GM18508 (cell line): ENCODE results near the gene BTNL8.
"Not testable (repeated sequence)": the region's sequence is repeated elsewhere in the genome, so short reads cannot be mapped to it uniquely, and the experiment has no call there.

Experiments
- ATAC-seq: cut with Tn5 transposase; IDR thresholded peaks from one replicate; pipeline ENCODE4 v1.9.1; 2021; ENCODE audit warnings: moderate number of reproducible peaks; ENCODE audit not compliant: insufficient read depth, unreplicated experiment

The BTNL8 gene

DNA sequence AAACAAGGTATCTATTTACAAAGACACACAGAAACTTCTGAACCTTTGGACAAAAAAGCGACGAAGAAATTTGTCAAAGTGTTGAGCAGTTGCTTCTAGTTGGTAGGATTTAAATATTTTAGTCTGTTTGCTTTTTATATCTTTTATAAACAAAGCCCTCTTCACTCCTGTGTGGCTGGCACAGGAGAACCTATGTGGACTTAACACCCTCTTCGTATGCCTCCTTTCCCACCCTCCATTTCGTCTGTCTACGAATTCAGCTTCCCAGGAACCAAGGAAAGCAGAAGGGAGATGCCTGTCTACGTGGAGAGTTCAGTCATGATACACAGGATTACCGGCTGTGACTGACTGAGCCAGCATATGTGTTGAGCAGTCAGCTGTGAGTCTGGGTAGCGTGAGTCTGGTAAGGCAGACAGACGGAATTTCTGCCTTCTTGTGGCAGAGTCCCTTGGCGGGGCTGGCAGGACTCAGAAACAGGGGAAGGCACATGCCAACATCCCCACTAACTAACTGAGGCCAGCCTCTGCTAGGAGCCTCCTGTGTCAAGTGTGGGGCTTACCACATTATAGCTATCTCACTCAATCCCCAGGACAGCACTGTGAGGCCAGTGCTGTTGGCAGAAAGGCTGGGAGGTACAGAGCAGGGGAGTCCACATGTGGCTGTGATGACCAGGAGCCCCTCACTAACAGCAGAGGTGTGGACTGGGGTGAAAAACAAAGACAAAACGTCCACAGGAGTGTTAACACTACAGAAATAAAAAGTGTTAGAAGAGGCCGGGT, 24.0 kb upstream of the BTNL8 start:
- ATAC-seq, result no peak

DNA sequence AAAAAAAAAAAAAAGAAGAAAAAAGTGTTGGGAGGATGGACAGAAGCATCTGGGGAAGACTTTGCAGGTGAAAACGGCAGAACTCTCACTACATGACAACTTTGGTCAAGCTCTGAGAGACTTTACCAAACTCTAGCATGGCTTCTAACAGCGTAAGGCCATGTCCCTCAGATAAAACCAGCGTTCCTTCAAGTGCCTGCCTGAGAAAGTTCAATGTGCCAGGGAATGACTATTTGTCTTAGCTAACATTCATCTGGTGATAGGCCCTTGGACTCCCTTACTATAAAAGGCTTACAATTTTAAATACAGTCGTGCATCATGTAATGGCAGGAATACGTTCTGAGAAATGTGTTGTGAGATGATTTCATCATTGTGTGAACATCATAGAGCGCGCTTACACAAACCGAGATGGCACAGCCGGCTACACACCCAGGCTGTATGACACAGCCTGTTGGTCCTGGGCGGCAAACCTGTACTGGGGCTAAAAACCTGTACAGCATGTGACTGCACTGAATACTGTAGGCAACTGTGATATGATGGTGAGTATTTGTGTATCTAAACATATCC, 23.0 kb upstream of the BTNL8 start:
- no peak for ATAC-seq

DNA sequence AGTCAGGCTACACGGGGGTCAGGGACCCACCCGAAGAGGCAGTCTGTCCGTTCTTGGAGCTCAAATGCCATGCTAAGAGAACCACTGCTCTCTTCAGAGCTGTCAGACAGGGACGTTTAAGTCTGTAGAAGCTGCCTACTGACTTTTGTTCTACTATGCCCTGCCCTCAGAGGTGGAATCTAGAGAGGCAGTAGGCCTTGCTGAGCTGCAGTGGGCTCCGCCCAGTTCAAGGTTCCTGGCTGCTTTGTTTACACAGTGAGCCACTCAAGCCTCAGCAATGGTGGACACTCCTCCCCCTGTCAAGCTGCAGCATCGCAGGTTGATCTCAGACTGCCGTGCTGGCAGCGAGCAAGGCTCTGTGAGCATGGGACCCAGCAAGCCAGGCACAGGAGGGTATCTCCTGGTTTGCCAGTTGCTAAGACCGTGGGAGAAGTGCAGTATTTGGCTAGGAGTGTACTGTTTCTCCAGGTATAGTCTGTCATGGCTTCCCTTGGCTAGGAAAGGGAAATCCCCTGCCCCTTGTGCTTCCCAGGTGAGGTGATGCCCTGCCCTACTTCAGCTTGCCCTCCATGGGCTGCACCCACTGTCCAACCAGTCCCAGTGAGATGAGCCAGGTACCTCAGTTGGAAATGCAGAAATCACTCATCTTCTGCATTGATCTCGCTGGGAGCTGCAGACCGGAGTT, 13.0 kb upstream of the BTNL8 start:
- ATAC-seq, result not testable (repeated sequence)

DNA sequence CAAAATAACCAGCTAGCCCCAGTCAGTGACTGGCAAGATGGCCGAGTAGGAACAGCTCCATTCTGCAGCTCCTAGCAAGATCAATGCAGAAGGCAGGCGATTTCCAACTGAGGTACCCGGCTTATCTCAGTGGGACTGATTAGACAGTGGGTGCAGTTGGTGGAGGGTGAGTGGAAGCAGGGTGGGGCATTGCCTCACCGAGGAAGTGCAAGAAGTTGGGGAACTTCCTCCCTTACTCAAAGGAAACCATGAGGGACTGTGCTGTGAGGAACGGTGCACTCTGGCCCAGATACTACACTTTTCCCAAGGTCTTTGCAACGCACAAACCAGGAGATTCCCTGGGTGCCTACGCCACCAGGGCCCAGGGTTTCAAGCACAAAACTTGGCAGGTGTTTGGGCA, 9.6 kb upstream of the BTNL8 start:
- ATAC-seq, result no peak

DNA sequence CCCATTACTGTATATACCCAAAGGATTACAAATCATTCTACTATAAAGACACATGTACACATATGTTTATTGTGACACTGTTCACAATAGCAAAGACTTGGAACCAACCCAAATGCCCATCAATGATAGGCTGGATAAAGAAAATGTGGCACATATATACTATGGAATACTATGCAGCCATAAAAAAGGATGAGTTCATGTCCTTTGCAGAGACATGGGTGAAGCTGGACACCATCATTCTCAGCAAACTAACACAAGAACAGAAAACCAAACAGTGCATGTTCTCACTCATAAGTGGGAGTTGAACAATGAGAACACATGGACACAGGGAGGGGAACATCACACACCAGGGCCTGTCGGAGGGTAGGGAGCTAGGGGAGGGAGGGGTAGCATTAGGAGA, 3.6 kb upstream of the BTNL8 start:
- not testable (repeated sequence) for ATAC-seq

DNA sequence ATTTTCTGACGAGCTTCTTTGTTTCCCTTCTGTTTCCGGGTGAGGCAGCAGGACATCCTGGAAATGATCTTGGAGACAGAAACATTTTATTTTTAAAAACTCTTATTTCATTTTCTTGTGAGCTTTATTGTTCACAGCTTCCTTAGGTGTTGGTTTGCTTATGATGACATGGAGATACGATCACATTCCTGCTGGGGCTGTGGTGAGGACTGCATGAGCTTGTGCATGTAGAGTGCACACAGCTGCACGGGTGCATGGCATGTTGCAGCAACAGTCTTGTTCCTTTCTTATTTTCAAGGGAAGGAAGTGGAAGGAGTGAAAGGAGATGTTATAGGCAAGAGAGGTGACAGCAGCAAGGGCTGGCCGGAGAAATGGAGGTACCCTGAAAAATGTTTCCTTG, 1.2 kb downstream of the BTNL8 start:
- ATAC-seq, result no peak

DNA sequence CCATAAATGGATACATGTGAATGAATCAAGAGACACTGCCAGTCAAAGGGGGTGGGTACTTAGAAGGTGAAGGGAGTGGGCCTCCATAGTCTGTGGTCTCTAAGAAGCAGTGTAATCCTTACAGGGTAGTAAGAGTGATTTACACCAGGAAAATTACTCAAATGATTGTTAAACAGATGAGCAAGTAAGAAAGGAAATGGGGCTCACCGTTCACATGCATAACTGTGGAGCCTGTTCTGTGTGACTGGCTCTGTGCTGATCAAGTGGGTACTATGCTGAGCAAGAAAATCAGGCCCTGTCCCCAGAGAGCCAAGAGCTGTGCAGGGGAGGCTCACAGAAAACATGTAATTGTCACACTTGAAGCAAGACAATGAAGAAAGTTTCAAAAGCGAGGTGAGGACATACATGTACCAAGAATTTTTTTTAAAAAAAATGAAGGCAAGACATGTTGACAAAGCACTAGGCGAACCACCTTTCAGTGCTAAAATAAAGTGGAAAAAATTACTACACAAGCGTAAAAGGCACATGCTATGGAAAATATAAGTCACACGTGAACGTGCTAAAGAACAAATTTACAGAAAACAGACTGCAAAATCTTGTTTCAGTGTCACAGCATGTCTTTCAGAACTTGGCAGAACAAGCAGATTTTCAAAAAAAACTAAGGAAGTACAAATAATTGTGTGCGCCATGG, 2.5 kb downstream of the BTNL8 start:
- no peak for ATAC-seq

DNA sequence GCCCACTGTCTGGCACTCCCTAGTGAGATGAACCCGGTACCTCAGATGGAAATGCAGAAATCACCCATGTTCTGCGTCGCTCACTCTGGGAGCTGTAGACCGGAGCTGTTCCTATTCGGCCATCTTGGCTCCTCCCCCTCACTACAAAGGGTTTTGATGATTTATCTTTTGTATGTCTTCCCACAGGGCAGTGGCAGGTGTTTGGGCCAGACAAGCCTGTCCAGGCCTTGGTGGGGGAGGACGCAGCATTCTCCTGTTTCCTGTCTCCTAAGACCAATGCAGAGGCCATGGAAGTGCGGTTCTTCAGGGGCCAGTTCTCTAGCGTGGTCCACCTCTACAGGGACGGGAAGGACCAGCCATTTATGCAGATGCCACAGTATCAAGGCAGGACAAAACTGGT, 9.4 kb downstream of the BTNL8 start:
- no peak for ATAC-seq

DNA sequence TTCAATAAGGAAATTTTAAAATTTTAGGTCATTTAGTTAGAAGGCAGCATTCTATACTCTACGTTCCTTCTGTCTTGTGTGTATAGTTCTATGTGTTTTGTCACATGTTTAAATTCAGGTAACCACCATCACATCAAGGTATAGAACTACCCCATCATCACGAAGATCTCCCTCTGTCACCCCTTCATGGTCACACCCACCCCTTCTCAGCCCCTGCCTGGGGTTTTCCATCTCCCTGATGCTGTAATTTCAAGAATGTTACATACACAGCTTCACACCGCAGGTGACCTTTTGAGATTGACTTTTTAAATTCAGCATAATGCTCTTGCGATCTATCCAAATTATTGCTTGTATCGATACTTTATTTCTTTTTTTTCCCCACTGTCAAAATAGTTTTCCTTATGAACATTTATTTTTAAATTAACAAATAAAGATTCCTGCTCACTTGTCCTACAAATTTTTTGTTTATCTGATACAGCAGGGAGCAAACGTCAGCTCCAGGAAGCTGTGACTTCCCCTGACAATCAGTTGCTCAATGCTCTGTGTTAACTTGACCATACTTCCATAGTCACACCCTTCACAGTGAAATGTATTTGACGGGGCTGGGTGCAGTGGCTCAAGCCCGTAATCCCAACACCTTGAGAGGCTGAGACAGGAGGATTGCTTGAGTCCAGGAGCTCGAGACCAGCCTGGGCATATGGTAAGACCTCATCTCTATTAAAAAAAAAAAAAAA, 10.2 kb downstream of the BTNL8 start:
- ATAC-seq, result no peak

DNA sequence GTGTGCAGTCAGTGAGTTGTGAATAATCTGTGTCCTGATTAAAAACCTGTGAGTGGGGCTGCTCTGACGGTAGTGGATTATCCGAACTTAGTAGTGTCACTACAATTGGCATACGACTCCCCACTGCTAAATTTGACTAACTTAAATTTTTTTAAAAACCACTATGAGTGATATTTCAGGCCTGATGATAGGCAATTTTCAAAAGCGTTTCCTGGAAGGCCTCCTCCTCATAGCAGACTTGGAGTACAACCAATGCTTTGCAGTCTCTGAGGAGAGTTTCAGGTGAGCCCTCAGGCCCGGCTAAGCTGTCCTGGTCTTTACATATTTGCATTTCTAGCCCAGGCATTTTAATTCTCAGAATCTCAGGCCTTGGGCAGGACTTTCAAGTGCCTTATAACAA, 10.8 kb downstream of the BTNL8 start:
- ATAC-seq, result no peak

DNA sequence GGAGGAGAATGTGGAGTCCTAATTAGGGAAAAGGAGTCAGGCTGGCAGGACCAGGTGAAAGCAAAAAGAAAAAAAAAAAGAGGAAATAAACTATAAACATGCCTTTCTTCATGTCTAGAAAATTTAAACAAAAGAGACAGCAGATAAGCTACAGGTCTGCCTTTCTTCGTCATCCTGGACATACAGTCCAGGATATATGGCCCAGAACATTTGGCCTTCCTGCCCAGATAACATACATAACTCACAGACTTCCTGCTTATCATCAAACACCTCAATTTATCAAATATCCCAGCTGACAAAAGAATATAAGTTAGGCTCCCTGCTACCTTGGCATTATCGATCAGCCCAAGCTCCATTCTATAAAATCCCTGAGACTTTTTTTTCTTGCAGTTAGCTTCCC, 11.2 kb downstream of the BTNL8 start:
- ATAC-seq, result no peak

DNA sequence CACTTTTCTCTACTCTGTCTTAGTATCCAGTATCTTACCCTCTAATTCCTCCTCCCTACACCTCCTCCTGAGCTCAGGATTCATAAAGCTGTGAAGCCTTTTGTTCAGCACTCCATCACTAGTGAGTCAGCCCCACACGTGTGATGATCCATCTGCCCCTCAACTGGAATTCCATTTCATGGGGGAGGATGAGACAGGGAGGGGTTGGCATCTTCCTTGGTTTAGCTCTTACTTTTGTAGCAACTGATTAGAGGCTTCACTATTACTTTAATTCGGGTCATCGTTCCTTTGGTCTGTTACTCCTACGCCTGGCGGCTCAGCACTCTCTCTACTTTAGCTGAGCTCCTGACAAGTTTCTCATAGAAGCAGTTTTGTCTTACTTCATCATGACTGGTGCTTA, 11.8 kb downstream of the BTNL8 start:
- no peak for ATAC-seq

DNA sequence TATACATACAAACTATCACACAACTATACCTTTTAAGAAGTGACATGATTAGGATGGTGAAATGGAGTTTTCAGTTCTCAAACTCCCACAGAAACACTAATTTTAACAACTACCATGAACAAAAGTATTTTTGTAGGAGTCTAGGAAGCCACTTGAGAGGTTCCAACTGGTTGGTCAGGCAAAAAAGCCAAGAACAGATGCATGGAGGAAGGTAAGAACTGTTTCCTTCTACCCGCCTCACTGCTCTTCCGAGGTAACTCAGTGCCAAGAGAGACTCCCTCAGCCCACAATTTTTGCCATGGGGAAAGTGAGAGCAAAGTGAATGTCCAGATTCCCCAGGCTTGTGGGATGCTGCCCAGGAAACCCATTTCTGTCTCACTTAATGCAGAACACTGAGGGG, 15.7 kb downstream of the BTNL8 start:
- ATAC-seq, result no peak

DNA sequence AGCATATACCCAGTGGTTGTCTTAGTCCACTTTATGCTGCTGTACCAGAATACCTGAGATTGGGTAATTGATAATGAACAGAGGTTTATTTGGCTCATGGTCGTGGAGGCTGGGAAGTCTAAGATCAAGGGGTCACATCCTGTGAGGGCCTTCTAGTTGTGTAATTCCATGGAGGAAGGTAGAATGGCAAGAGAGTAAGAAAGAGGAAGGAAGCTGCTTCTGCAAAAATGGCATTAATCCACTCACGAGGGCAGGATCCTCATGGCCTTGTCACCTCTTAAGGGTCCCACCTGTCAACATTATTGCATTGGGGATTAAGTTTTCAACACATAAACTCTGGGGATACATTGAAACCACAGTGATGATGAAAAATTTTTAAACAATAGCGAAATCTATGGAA, 17.0 kb downstream of the BTNL8 start:
- ATAC-seq, result no peak

DNA sequence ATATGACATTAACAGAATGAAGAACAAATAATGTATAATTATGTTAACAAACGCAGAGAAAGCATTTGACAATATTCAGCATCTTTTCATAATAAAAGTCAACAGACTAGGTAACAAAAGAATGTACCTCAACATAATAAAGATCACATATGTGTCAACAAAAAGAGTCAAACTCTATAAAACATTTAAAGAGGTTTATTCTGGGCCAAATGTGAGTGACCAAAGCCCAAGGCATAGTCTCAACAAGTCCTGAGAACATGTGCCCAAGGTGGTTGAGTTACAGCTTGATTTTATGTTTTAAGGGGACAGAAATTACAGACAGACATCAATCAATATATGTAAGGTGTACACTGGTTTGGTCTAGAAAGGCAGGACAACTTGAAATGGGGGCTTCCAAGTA, 19.4 kb downstream of the BTNL8 start:
- ATAC-seq, result no peak

DNA sequence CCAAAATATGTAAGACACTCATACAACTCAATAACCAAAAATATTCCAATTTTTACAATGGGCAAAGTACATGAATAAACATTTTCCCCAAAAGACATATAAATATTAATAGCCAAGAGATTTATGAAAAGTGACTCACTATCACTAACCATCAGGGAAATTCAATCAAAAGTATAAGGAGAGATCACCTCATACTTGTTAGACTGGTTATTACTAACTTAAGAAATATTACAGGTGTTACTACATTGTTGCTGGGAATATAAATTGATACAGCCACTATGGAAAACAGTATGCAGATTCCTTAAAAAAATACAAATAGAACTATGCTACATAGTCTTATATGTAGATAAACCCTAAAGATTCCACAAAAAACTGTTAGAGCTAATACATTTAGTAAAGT, 21.8 kb downstream of the BTNL8 start:
- no peak for ATAC-seq

DNA sequence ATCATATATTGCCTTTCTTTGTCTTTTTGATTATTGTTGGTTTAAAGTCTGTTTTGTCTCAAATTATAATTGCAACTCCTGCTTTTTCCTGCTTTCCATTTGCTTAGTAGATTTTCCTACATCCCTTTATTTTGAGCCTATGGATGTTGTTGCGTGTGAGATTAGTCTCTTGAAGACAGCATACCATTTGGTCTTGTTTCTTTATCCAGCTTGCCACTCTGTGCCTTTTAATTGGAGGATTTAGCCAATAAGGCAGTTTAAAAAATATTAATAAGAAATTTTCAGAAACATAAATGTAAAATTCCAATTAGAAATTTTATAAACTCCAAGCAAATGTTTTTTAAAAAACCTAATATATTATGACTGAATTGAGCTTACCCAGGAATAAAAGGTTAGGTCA, 24.0 kb downstream of the BTNL8 start:
- no peak for ATAC-seq

DNA sequence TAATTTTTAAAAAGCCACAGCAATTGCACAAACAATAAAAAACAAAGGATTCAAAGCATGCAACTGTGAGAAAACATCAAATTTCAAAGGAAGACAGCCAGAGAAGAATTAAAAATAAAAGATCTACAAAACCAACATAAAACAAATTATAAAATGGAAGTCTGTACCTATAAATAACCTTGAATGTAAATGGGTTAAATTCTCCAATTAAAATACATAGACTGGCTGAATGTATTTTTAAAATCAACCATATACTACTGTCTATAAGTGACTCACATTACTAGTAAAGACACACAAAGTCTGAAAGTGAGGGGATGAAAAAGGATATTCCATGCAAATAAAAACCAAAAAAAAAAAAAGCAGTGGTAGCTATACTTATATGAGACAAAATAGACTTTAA, 33.7 kb downstream of the BTNL8 start:
- ATAC-seq, result no peak

DNA sequence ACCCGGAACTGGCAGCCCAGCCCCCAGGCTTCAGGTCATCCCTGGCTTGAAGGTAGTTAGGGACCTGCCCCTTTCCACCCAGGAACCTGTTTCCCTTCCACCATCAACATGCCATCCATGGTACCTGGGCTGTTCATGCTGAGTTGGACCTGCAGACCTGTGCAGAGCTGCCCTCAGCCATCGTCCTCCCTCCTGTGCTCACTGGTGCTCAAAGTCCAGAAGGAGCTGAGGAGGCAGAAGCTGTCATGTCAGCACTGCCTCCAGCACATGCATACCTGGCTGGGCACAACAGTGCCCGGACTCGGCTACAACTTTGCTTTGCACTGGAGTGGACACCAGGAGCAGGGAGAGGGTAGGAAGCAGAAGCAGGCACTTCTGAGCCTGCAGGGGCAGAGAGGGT, 36.2 kb downstream of the BTNL8 start:
- ATAC-seq, result no peak

DNA sequence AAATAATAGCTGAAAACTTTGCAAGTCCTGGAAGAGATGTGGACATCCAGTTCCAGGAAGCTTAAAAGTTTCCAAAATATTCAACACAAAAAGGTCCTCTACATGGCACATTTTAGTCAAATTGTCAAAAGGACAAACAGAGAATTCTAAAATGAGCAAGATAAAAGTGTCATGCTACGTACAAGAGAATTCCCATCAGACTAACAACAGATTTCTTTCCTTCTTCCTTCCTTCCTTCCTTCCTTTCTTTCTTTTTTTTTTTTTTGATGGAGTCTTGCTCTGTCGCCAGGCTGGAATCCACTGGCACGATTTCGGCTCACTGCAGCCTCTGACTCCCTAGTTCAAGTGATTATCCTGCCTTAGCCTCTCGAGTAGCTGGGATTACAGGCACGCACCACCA, 39.3 kb downstream of the BTNL8 start:
- ATAC-seq, result no peak
